Measurements from ENCODE around the gene FAHD2A. TPM values are rescaled to one million over a fixed set of nuclear protein-coding genes. Genes with fewer than 3 reads are reported as not detected.
"Not testable (repeated sequence)": the region's sequence is repeated elsewhere in the genome, so short reads cannot be mapped to it uniquely, and the experiment has no call there.

The FAHD2A gene
- total and polyA plus RNA-seq, 2 of the 8 experiments (the other 6 are each of a cell fraction or from before 2014, with no cell fraction given), result 24.2 to 26.7 TPM

GRCh38 chr2:95429748-95430467, 27.4 kb downstream of the FAHD2A start:
- H3K56ac ChIP-seq (replicated peaks; ENCODE audit: insufficient read length, low read depth, low read length); H3K23me2 ChIP-seq (ENCODE audit: low read depth, low read length); H2AFZ ChIP-seq (ENCODE audit: low read length); H2BK5ac ChIP-seq (ENCODE audit: low read depth, low read length); H2BK120ac ChIP-seq (replicated peaks; ENCODE audit: low read depth, low read length); H4K91ac ChIP-seq (replicated peaks; ENCODE audit: insufficient read length, low read length); H2BK20ac ChIP-seq (ENCODE audit: low read length); H3K27ac ChIP-seq (ENCODE audit: low read depth, low read length); H3K9ac ChIP-seq (replicated peaks in 1 of 4; ENCODE audit: extremely low read depth in 1 of 4, low read depth in 3 of 4, low read length in 3 of 4); H3K18ac ChIP-seq (ENCODE audit: extremely low read depth, low read length); H2BK15ac ChIP-seq (ENCODE audit: low read length); H3K79me2 ChIP-seq (ENCODE audit: control insufficient read depth in 1 of 2, insufficient read depth in 2 of 2, low read length in 2 of 2); H2BK12ac ChIP-seq (ENCODE audit: low read depth, low read length); H3K27me3 ChIP-seq (replicated peaks in 1 of 4; ENCODE audit: control insufficient read depth in 3 of 4, extremely low read depth in 1 of 4, insufficient read depth in 3 of 4, low read length in 3 of 4); H4K5ac ChIP-seq (ENCODE audit: insufficient read length, low read depth, low read length); H3K4me2 ChIP-seq (ENCODE audit: insufficient read depth in 1 of 2, low read depth in 2 of 2, low read length in 2 of 2); H3K4me1 ChIP-seq (replicated peaks in 1 of 4; ENCODE audit: control insufficient read depth in 3 of 4, insufficient read depth in 4 of 4, low read length in 3 of 4); H3K36me3 ChIP-seq (ENCODE audit: control insufficient read depth in 2 of 4, insufficient read depth in 4 of 4, low read length in 3 of 4); H2AK5ac ChIP-seq (ENCODE audit: low read depth, low read length); H4K20me1 ChIP-seq (replicated peaks in 1 of 2; ENCODE audit: control insufficient read depth in 1 of 2, insufficient read depth in 2 of 2, low read length in 2 of 2); H4K8ac ChIP-seq (ENCODE audit: extremely low read depth, insufficient read depth, low read length); DNase-seq (ENCODE audit: low read depth in 1 of 2, low spot score in 2 of 2); H3K79me1 ChIP-seq (ENCODE audit: low read depth, low read length); H3K14ac ChIP-seq (ENCODE audit: insufficient read length); POLR2A ChIA-PET (ENCODE audit: partially characterized antibody); FAIRE-seq; CTCF ChIA-PET (ENCODE audit: partially characterized antibody); H3K23ac ChIP-seq (ENCODE audit: insufficient read length); H3K4ac ChIP-seq (replicated peaks; ENCODE audit: insufficient read length, low read depth, low read length); H3K4me3 ChIP-seq (ENCODE audit: extremely low read depth in 1 of 4, insufficient read depth in 2 of 4, low read depth in 3 of 4, low read length in 4 of 4): not testable (repeated sequence)
- peaks cover 2 to 14% of the 10 kb centered on the region in 2 experiments; a peak in 2 of 4 replicates for H3K9me3 ChIP-seq (ENCODE audit: insufficient read depth in 2 of 2, low read depth in 1 of 2, low read length in 1 of 2)
- no CpG with 5 or more reads among the region's 8 CpGs for WGBS, 2 experiments (ENCODE audit: extremely low coverage in 1 of 2, insufficient coverage in 1 of 2, insufficient read length in 1 of 2, insufficient replicate concordance in 2 of 2, low coverage in 1 of 2, low lambda C conversion rate in 2 of 2, missing lambda C conversion rate in 1 of 2)

- H2AFZ ChIP-seq (ENCODE audit: low read length); H3K79me2 ChIP-seq (ENCODE audit: control insufficient read depth in 1 of 2, insufficient read depth in 2 of 2, low read length in 2 of 2); H2BK15ac ChIP-seq (ENCODE audit: low read length); H2BK20ac ChIP-seq (ENCODE audit: low read length); H3K27ac ChIP-seq (ENCODE audit: low read depth, low read length); H3K4ac ChIP-seq (replicated peaks; ENCODE audit: insufficient read length, low read depth, low read length); H4K91ac ChIP-seq (replicated peaks; ENCODE audit: insufficient read length, low read length); H3K18ac ChIP-seq (ENCODE audit: extremely low read depth, low read length); H3K4me3 ChIP-seq (ENCODE audit: extremely low read depth in 1 of 4, insufficient read depth in 2 of 4, low read depth in 3 of 4, low read length in 4 of 4); H2BK12ac ChIP-seq (ENCODE audit: low read depth, low read length); H3K14ac ChIP-seq (ENCODE audit: insufficient read length); H3K4me1 ChIP-seq (replicated peaks in 1 of 4; ENCODE audit: control insufficient read depth in 3 of 4, insufficient read depth in 4 of 4, low read length in 3 of 4); H3K23ac ChIP-seq (ENCODE audit: insufficient read length); H2BK120ac ChIP-seq (replicated peaks; ENCODE audit: low read depth, low read length); POLR2A ChIA-PET (ENCODE audit: partially characterized antibody); H2BK5ac ChIP-seq (ENCODE audit: low read depth, low read length); H3K56ac ChIP-seq (replicated peaks; ENCODE audit: insufficient read length, low read depth, low read length); H3K9ac ChIP-seq (replicated peaks in 1 of 4; ENCODE audit: extremely low read depth in 1 of 4, low read depth in 3 of 4, low read length in 3 of 4); H4K8ac ChIP-seq (ENCODE audit: extremely low read depth, insufficient read depth, low read length); H3K27me3 ChIP-seq (replicated peaks in 1 of 4; ENCODE audit: control insufficient read depth in 3 of 4, extremely low read depth in 1 of 4, insufficient read depth in 3 of 4, low read length in 3 of 4); H4K20me1 ChIP-seq (replicated peaks in 1 of 2; ENCODE audit: control insufficient read depth in 1 of 2, insufficient read depth in 2 of 2, low read length in 2 of 2); H3K79me1 ChIP-seq (ENCODE audit: low read depth, low read length); H3K36me3 ChIP-seq (ENCODE audit: control insufficient read depth in 2 of 4, insufficient read depth in 4 of 4, low read length in 3 of 4); H4K5ac ChIP-seq (ENCODE audit: insufficient read length, low read depth, low read length); FAIRE-seq; H3K23me2 ChIP-seq (ENCODE audit: low read depth, low read length); DNase-seq (ENCODE audit: low read depth in 1 of 2, low spot score in 2 of 2); H2AK5ac ChIP-seq (ENCODE audit: low read depth, low read length); H3K4me2 ChIP-seq (ENCODE audit: insufficient read depth in 1 of 2, low read depth in 2 of 2, low read length in 2 of 2); CTCF ChIA-PET (ENCODE audit: partially characterized antibody): not testable (repeated sequence)
- peaks cover 2 to 14% of the 10 kb centered on the region in 2 experiments; a peak in 1 of 4 replicates for H3K9me3 ChIP-seq (ENCODE audit: insufficient read depth in 2 of 2, low read depth in 1 of 2, low read length in 1 of 2)
- 67% methylated on average over 1 of the region's 4 CpGs; no CpG with 5 or more reads in 1 of the 2 experiments for WGBS, 2 experiments (ENCODE audit: extremely low coverage in 1 of 2, insufficient coverage in 1 of 2, insufficient read length in 1 of 2, insufficient replicate concordance in 2 of 2, low coverage in 1 of 2, low lambda C conversion rate in 2 of 2, missing lambda C conversion rate in 1 of 2)
These were observed 30.9 kb downstream of the FAHD2A start for GRCh38 chr2:95433373-95433772.
